ENCODE measurements around the gene SLC66A1. TPM values are rescaled to one million over a fixed set of nuclear protein-coding genes. Genes with fewer than 3 reads are reported as not detected.
"Not testable (repeated sequence)": the region's sequence is repeated elsewhere in the genome, so short reads cannot be mapped to it uniquely, and the experiment has no call there.

SLC66A1 gene
- total RNA-seq: 6.9 TPM

DNA sequence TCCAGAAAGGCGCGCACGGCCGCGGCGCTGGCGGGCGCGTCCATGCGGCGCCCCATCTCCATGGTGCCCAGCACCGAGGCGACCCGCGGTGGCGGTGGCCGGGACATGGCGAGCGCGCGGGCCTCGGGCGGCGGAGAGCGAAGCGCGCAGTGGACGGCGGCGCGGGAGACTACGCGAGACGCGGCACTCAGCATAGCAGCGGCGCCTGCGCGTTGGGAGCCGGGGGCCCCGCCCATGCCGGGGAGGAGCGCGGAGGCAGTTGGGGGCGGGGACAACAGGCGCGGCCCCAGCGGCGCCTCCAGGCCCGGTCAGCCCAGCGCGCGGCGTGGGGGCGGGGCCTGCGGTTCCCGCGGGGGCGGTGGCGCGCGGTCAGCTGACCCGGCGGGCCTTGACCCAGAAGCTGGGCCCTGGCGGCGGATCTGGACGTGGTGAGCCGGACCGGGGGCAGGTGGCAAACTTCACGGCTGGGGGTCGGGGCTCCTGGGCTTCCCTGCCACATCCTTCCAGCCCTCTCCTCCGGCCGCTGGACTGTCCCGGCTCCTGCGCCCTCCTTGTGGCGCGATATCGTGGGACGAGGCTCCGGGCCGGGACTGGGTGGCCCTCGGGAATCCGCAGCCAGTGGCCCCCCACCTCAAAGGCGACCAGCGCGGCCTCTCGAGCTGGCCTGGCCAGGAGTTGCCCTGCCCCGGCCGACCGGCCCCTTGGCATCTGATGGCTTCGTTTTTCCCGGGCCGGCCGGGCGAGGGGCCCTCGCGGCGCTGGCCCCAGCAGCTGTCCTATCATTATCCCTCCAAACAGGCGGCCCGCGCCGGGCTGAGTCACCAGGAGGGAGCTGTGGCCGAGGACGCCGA is at the start of gene SLC66A1, which contains the start of gene AKR7A2:
SLC66A1 (plus strand) TSS at position 396 of the 851 bp plus-strand sequence. CDS start 5,352 bp downstream, outside the sequence.
AKR7A2 (minus strand) TSS at position 214 of the 851 bp plus-strand sequence; CDS start at position 194, 20 bp downstream.
- ATAC-seq: peak; percentile 97

GRCh38 chr1:19262744-19263143 is 49.4 kb upstream of the SLC66A1 start:
- no peak for ATAC-seq

DNA sequence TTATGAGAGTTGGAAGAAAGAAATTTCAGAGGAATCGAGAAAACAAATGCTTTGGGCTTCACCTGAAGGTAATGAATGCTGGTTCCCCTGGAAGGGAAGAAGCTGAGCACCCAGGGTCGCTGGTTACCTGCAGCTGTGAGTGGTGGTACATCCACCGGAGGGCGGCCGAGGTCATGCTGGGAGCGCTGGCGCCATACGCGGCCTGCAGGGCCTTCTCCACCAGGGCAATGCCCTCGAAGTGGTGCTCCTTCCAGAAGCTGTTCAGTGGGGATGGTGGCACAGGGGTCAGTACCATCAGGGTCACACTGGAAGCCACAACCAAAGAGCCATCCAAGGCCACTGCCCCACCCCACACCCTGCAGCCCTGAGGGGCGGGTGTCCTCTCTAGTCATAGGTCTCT is 43.7 kb upstream of the SLC66A1 start:
- no peak for ATAC-seq

DNA sequence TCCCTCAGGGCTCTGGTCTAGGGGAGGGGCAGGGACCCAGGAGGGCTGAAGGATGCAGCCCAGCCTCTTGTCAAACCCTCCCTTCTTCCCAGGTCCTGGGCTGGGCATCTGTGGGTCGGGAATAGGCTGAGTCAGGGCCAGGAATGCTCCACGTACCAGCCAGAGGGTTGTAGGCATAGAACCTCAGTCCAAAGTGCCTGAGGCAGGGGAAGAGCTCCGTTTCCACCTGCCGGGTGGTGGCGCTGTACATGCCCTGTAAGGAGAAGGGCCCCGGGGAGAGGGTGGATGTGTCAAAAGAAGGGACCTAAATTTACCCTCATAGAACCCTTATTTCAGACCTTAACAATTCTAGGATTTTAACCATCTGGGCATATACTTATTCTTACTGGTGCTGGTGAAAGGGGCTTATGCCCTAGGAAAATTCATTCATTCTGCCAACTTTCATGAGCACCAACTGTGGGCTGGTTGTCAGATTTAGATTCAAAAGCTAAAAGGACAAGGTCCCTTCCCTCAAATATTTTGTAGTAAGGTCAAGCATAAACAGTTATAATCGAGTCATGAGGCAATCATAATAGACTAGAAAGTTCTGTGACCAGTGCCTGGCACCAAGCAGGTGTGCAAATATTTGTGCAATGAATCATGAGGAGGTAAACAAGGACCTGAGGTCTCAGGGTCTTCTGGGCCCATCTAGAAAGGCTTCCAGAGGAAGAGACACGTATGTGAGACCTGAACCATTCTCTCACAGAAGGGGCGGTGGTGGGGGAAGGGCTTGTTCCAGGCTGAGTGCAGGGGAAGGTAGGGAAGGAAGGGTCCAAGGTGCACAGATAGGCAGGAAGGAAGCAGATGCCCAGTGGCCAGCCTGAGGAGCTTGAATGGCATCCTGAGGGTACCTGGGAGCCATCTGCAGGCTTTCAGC is 42.4 kb upstream of the SLC66A1 start:
- not testable (repeated sequence) for ATAC-seq

GRCh38 chr1:19270343-19270730 is 41.8 kb upstream of the SLC66A1 start:
- ATAC-seq: peak; percentile 52

GRCh38 chr1:19272064-19272463 is 40.1 kb upstream of the SLC66A1 start:
- ATAC-seq: no peak

DNA sequence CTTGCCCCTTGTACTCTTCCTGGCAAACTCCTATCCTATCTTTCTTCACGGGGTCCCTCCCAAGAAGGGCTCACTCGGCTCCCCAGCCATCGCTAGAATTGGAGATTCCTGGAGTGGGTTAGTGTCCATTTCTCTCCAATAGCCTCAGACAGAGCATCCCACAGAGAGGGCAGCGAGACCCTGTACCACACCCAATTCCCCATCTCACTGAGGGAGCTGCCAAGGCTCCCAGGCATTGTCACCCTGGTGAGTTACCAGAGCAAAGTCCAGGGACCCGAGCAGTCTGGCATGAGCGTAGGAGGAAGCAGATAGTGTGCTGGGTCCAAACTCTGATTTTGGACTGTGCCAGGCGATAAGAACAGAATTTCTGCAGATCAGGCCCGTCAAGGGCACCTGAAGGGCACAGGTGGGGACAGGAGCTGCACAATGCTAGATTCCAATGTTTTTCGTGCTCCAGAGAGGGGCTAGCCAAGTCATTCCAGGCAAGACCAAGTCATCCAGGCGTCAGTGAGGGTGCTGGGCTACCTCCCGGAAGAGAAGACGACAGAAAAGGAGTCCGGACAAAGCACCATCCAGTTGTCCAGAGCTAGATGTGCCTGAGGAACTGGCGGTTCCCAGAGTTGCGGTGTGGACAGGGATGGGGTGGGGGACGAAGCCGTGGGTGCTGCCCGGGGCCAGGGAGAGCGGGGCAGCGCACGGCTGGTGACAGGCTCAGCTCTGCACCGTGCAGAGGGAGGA is 38.9 kb upstream of the SLC66A1 start:
- peak; percentile 7 for ATAC-seq

DNA sequence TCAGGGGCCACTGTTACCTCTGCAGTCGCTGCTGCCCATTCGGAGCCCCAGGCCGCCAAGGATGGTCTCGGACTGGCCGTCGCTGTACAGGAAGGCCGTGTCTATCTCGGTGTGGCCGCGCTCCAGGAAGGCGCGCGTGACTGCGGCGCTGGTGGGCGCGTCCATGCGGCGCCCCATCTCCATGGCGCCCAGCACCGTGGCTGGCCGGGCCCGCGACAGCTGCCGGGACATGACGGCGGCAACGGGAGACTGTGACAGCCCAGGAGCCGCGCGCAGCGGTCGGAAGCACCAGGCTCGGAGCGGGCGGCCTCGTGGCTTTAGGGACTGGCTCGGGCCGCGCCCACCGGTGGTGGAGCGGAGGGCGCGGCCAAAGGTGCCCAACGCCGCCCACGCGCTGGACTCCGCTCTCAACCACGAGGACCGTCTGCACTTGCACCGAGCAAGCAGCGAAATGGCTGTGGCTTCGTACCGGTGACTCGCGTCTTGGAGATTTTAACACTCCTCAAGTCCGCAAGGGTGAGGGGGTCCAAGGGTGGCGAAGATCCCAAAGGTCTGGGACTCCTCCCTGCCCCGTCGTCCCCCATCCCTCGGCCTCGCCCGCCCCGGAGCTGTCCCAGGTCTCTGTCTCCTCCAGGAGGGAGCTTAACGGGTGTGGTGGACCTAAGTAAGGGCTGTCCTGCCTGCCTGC is 38.1 kb upstream of the SLC66A1 start:
- peak; percentile 70 for ATAC-seq

DNA sequence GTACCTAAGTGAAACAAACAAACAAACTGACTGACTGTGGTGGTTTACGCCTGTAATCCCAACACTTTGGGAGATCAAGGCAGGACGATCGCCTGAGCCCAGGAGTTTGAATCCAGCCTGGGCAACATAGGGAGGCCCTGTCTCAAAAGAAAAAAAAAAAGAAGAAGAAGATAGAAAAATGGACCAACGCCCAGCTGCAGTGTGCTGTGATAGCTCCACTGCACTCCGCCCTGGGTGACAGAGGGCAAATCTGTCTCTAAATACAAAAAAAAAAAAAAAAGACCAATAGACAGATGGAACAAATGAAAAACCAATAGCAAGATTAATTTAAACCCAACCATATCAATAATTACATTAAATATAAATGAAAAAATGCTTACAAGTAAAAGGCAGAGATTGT is 37.5 kb upstream of the SLC66A1 start:
- ATAC-seq: no peak

GRCh38 chr1:19283891-19284290 is 28.2 kb upstream of the SLC66A1 start:
- no peak for ATAC-seq

DNA sequence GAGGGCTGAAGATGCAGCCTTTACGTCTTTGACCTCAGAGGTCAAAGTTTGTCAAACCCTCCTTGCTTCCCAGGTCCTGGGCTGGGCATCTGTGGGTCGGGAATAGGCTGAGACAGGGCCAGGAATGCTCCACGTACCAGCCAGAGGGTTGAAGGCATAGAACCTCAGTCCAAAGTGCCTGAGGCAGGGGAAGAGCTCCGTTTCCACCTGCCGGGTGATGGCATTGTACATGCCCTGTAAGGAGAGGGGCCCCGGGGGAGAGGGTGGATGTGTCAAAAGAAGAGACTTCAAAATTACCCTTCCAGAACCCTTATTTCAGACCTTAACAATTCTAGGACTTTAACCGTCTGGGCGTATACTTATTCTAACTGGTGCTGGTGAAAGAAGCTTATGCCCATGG is 27.2 kb upstream of the SLC66A1 start:
- ATAC-seq: no peak

GRCh38 chr1:19285366-19285765 is 26.8 kb upstream of the SLC66A1 start:
- not testable (repeated sequence) for ATAC-seq

DNA sequence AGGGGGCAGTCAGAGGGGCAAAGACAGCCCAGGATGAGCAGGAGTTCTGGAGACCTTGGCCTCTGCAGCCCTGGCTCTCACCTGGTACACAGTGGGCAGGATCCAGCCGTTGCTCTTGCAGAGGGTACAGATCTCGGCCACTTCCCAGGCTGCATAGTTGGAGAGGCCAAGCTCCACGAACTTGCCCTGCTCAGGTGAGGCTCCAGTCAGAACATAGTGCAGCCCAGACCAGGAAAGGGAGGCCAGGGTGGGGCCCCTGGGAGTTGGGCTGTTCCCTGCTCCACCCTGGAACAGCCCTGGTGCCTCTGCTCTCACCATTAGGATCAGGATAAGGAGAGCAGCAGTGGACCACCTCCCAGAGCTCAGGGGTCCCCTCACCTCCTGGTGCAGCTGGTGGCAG is 26.3 kb upstream of the SLC66A1 start:
- peak; percentile 30 for ATAC-seq

DNA sequence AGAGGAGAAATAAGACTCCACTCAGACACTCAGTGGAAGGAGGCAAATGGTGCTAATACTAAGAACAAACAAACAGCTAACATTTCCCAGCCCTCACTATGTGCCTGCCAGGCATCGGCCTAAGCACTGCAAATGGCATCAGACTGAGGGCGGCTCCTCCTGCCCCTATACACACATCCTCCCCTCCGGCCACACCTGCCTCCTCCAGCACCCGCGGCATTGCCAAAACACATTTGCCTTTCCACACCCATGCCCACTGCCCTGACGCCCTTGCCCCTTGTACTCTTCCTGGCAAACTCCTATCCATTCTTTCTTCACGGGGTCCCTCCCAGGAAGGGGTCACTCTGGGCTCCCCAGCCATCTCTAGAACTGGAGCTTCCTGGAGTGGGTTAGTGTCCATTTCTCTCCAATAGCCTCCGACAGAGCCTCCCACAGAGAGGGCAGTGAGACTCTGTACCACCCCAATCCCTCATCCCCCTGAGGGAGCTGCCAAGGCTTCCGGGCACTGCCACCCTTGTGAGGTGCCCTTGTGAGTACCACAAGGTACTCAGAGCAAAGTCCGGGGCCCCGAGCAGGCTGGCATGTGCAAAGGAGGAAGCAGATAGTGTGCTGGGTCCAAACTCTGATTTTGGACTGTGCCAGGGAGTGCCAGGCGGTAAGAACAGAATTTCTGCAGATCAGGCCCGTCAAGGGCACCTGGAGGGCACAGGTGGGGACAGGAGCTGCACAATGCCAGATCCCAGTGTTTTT is 24.5 kb upstream of the SLC66A1 start:
- no peak for ATAC-seq

DNA sequence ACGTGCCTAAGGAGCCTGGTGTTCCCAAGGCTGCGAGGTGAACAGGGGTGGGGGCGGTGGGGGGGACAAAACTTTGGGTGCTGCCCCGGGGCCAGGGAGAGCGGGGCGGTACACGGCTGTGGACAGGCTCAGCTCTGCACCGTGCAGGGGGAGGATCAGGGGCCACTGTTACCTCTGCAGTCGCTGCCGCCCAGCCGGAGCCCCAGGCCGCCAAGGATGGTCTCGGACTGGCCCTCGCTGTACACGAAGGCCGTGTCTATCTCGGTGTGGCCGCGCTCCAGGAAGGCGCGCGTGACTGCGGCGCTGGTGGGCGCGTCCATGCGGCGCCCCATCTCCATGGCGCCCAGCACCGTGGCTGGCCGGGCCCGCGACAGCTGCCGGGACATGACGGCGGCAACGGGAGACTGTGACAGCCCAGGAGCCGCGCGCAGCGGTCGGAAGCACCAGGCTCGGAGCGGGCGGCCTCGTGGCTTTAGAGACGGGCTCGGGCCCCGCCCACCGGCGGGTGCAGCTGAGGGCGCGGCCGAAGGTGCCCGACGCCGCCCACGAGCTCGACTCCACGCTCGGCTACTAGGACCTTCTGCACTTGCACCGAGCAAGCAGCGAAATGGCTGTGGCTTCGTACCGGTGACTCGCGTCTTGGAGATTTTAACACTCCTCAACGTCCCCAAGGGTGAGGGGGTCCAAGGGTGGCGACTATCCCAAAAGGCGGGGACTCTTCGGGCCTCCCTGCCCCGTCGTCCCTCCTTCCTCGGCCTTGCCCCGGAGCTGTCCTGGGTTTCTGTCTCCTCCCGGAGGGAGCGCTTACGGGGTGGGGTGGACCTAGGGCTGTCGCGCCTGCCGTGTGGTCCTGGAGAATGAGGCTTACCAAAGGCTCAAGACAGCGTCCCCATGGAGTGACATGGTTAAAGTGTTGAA is 23.5 kb upstream of the SLC66A1 start, which contains the start of gene AKR7A3:
AKR7A3 (minus strand) TSS at position 447 of the 918 bp plus-strand sequence; CDS start at position 386, 61 bp downstream.
- peak; percentile 91 for ATAC-seq

DNA sequence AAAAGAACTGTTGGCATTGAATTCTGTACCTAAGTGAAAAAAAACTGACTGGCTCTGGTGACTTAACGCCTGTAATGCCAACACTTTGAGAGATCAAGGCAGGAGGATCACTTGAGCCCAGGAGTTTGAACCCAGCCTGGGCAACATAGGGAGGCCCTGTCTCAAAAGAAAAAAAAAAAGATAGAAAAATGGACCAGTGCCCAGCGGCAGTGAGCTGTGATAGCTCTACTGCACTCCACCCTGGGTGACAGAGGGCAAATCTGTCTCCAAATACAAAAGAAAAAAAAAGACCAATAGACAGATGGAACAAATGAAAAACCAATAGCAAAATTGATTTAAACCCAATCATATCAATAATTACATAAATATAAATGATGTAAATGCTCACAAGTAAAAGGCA is 22.9 kb upstream of the SLC66A1 start:
- no peak for ATAC-seq

GRCh38 chr1:19294638-19295037 is 17.5 kb upstream of the SLC66A1 start:
- no peak for ATAC-seq

- no peak for ATAC-seq
These were observed 11.9 kb upstream of the SLC66A1 start for GRCh38 chr1:19300211-19300610.

DNA sequence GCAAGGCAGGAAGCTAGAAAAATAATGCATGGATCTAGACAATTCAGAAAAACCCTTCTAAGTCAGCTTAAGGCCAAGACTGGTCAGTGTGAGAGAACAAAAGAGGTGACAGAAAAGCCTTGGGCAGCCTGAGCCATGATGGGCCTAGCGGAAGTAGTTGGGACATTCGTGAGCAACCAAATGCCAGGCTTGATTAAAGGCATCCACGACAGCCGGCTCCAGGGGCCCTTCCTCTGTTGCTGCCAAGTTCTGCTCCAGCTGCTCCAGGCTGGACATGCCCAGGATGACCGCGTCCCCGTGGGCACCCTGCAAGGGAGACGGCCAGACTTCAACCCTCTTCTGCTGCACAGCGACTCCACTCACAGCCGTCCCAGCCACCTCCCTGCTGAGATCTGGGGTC is 8.0 kb upstream of the SLC66A1 start:
- ATAC-seq: not testable (repeated sequence)

DNA sequence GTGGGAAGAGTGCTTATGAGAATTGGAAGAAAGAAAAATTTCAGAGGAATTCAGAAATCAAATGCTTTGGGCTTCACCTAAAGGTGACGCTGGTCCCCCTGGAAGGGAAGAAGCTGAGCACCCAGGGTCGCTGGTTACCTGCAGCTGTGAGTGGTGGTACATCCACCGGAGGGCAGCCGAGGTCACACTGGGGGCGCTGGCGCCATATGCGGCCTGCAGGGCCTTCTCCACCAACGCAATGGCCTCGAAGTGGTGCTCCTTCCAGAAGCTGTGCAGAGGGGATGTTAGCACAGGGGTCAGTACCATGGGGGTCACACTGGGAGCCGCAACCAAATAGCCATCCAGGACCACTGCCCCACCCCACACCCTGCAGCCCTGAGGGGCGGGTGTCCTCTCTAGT is 6.2 kb upstream of the SLC66A1 start:
- ATAC-seq: no peak
